Adipose tissue (tissue), 3 donors: Measurements from ENCODE around the gene MIEN1. TPM values are rescaled to one million over a fixed set of nuclear protein-coding genes. Genes with fewer than 3 reads are reported as not detected.
A peak's percentile ranks its signal among the peaks of the same experiment; 100 is the strongest.
"Not testable (repeated sequence)": the region's sequence is repeated elsewhere in the genome, so short reads cannot be mapped to it uniquely, and the experiment has no call there.

ENCODE experiments used
- H3K27ac ChIP-seq: one replicate; pipeline ENCODE4 v1.5.1; 2013; ENCODE audit warnings: low read depth, low read length
- WGBS, 3 donors: extraction: QIAGEN DNeasy Blood & Tissue Kit; methylation state at CpG; one replicate each; pipeline ENCODE4 v1.1.7; 2013; 5-methylcytosine and 5-hydroxymethylcytosine counted together
- polyA plus RNA-seq, 3 donors: library from polyadenylated mRNA; stranded (reverse); fragments of 200-250 nt; gene quantifications; one replicate each; pipeline ENCODE4 v1.2.3, GENCODE V29; 2013
- donor health status: healthy with polysubstance abuse.
- donor health status: Bipolar disorder and iron deficiency.
- donor health status: healthy.

The MIEN1 gene
- polyA plus RNA-seq, 3 donors: 43.2 to 79.4 (median 45.4) TPM

GRCh38 chr17:39705786-39706348 lies 24.5 kb downstream of the MIEN1 start:
- H3K27ac ChIP-seq: no peak overlapping the region
- WGBS, 3 donors: 20 to 89% (median 88%) methylated on average over 12 of the region's 12 CpGs

GRCh38 chr17:39704821-39705551 lies 25.3 kb downstream of the MIEN1 start:
- no peak overlapping the region for H3K27ac ChIP-seq
- 43 to 73% (median 67%) methylated on average over 11 of the region's 11 CpGs for WGBS, 3 donors

GRCh38 chr17:39703913-39704312 lies 26.4 kb downstream of the MIEN1 start:
- no peak overlapping the region for H3K27ac ChIP-seq
- WGBS, 3 donors: 80 to 90% (median 84%) methylated on average over 5 of the region's 5 CpGs

- WGBS, 3 donors: 53 to 73% (median 70%) methylated on average over 12 of the region's 12 CpGs
- H3K27ac ChIP-seq: no peak overlapping the region
Observed at GRCh38 chr17:39702901-39703893, 27.1 kb downstream of the MIEN1 start.

- 54 to 79% (median 77%) methylated on average over 4 of the region's 4 CpGs for WGBS, 3 donors
- peak overlapping the region; percentile 41 for H3K27ac ChIP-seq
Observed at GRCh38 chr17:39701784-39702422, 28.4 kb downstream of the MIEN1 start.

- 29 to 49% (median 48%) methylated on average over 10 of the region's 10 CpGs for WGBS, 3 donors
- no peak overlapping the region for H3K27ac ChIP-seq
Observed at GRCh38 chr17:39701012-39701783, 29.1 kb downstream of the MIEN1 start.

- WGBS, 3 donors: 2% methylated on average over 57 of the region's 57 CpGs
Observed at GRCh38 chr17:39700148-39700987, 30.0 kb downstream of the MIEN1 start.

GRCh38 chr17:39699818-39700147 lies 30.5 kb downstream of the MIEN1 start, which contains the start of gene ERBB2:
Gene ERBB2 (plus strand): TSS chr17:39700064. CDS start chr17:39700239, 175 bp downstream.
- no peak within 1 kb of the TSS for H3K27ac ChIP-seq
- WGBS, 3 donors: 2 to 9% (median 8%) methylated on average over 19 to 20 of the region's 20 CpGs

More at GRCh38 chr17:39700148-39700987, 30.0 kb downstream of the MIEN1 start:
- no peak overlapping the region for H3K27ac ChIP-seq

- WGBS, 3 donors: 47 to 56% (median 53%) methylated on average over 11 of the region's 11 CpGs
- H3K27ac ChIP-seq: not testable (repeated sequence)
Observed at GRCh38 chr17:39699157-39699817, 31.0 kb downstream of the MIEN1 start.

GRCh38 chr17:39697961-39698360 lies 32.4 kb downstream of the MIEN1 start:
- WGBS, 3 donors: 93 to 94% (median 93%) methylated on average over 5 of the region's 5 CpGs
- no peak overlapping the region for H3K27ac ChIP-seq

- no peak overlapping the region for H3K27ac ChIP-seq
- 78 to 89% (median 84%) methylated on average over 6 of the region's 6 CpGs for WGBS, 3 donors
Observed at GRCh38 chr17:39696731-39697130, 33.6 kb downstream of the MIEN1 start.

GRCh38 chr17:39695089-39695474 lies 35.2 kb downstream of the MIEN1 start:
- 78 to 92% (median 88%) methylated on average over 2 of the region's 2 CpGs for WGBS, 3 donors
- H3K27ac ChIP-seq: no peak overlapping the region

- H3K27ac ChIP-seq: no peak overlapping the region
- 84 to 91% (median 91%) methylated on average over 5 of the region's 5 CpGs for WGBS, 3 donors
Observed at GRCh38 chr17:39694593-39694992, 35.7 kb downstream of the MIEN1 start.

GRCh38 chr17:39688945-39689344 lies 41.4 kb downstream of the MIEN1 start:
- 42 to 60% (median 52%) methylated on average over 3 of the region's 3 CpGs for WGBS, 3 donors
- no peak overlapping the region for H3K27ac ChIP-seq

GRCh38 chr17:39688475-39688835 lies 41.9 kb downstream of the MIEN1 start:
- WGBS, 3 donors: 18 to 25% (median 23%) methylated on average over 6 of the region's 6 CpGs
- H3K27ac ChIP-seq: no peak overlapping the region
